Measurements from ENCODE around the gene EGFR. TPM values are rescaled to one million over a fixed set of nuclear protein-coding genes. Genes with fewer than 3 reads are reported as not detected.

EGFR gene
- total RNA-seq, 1 experiment from 2014 or later = 58.2 TPM

- no peak for DNase-seq (ENCODE audit: low read depth)
Observed at GRCh38 chr7:55171157-55171556, 152.3 kb downstream of the EGFR start.

- no peak for DNase-seq (ENCODE audit: low read depth)
Observed at GRCh38 chr7:55172161-55172560, 153.3 kb downstream of the EGFR start.

- no peak for DNase-seq (ENCODE audit: low read depth)
Observed at GRCh38 chr7:55172881-55173609, 154.2 kb downstream of the EGFR start.

GRCh38 chr7:55173671-55174070, 154.9 kb downstream of the EGFR start:
- DNase-seq (ENCODE audit: low read depth) = no peak

DNA sequence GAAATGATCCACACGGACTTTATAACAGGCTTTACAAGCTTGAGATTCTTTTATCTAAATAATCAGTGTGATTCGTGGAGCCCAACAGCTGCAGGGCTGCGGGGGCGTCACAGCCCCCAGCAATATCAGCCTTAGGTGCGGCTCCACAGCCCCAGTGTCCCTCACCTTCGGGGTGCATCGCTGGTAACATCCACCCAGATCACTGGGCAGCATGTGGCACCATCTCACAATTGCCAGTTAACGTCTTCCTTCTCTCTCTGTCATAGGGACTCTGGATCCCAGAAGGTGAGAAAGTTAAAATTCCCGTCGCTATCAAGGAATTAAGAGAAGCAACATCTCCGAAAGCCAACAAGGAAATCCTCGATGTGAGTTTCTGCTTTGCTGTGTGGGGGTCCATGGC, 155.6 kb downstream of the EGFR start:
- DNase-seq (ENCODE audit: low read depth) = no peak

GRCh38 chr7:55174856-55175255, 156.0 kb downstream of the EGFR start:
- no peak for DNase-seq (ENCODE audit: low read depth)

- no peak for DNase-seq (ENCODE audit: low read depth)
Observed at GRCh38 chr7:55177068-55177530, 158.3 kb downstream of the EGFR start.

DNA sequence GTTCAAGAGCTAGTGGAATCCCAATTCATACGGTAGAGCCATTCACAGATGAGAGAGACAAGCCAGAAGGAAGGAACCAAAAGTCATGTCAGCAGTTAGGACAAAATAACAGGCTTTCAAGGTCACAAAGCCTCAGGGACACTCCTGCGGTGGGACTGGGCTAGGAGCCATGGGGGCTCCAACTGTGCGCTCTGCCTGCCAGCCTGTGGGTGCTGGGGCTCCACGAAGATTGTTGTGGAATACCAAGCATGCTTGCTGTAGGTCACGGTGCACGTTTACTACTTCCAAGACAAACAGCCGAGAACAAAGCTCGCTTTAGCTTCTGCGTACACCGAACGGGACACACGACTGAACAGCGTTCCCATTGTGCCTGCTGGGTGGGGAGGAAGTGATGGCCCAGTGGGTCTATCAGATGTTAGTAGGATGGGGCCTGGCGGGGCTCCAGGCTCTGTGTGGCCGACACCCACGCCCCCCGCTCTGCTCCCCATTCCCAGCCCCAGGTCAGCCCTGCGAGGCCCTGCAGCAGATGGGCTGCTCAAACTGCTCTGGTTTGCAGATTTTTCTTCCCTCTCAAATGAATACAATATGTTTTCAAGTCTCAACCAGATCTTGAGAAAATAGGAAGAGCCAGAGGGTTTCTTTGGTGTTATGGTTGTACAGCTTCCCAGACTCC, 158.9 kb downstream of the EGFR start:
- DNase-seq (ENCODE audit: low read depth) = no peak

DNA sequence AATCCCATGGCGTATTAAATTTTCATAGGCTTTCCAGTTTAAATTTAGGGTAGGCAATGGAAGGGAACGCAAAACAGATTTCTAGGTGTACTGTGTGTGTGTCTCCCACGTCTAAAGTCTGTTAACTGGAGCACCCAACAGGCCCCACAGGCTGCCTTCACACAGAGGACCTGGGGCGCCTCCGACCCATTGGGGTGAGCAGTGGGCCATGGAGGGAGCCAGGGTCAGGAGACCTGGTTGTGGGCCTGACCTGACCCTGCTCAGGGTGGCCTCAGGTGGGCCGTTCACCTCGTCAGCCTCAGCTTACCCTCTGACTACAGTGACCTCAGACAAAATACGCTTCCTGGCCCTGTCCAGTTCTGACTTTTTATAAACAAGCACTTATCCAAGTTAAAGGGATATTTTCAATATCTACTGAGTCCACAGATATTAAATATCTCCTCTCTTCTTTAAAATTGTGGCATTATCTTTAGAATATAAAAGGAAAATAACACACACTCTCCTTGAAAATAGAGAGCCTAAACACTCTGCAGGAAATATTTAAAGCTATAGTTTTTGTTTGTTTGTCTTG, 159.6 kb downstream of the EGFR start:
- no peak for DNase-seq (ENCODE audit: low read depth)

DNA sequence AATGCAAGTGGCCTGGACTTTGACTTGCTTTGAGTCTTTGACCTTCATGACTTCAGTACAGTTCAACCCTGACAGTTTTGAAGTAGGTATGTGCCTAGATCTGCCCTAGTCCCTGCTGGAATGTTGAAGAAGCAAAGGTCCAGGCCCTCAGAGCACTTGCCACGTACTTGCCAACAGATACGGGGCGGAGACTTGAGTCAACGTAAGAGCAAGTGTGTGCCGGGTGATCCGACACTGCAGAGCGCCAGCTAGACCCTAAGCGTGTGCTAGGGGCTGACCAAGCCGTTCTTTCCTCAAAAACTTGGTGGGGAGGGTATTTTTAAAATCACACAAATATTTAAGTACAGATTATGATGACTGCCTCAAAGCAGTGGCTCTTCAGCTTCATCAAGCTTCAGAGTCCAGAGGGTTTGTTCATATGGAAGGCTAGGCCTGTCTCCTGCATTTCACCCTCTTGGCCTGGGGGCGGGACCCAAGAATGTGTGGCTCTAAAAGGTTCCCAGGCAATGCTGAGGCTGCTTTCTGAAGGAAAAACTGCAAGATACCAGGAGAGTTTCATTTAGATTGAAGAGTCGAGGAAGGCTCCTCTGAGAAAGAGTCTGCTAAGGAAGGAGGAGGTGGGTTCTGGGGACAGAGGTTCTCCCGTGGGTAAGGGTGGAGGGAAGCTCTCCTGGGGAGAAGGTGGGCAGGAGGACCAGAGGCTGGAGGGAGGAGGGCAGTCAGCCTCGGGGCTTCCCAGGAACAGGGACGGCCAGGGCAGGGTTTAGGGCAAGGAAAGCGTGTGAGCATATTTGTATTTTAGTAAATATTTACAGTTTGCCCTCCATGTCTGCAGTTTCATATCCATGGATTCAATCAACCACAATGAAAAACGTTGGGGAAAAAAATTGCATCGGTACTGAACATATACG, 160.3 kb downstream of the EGFR start:
- DNase-seq (ENCODE audit: low read depth) = no peak

DNA sequence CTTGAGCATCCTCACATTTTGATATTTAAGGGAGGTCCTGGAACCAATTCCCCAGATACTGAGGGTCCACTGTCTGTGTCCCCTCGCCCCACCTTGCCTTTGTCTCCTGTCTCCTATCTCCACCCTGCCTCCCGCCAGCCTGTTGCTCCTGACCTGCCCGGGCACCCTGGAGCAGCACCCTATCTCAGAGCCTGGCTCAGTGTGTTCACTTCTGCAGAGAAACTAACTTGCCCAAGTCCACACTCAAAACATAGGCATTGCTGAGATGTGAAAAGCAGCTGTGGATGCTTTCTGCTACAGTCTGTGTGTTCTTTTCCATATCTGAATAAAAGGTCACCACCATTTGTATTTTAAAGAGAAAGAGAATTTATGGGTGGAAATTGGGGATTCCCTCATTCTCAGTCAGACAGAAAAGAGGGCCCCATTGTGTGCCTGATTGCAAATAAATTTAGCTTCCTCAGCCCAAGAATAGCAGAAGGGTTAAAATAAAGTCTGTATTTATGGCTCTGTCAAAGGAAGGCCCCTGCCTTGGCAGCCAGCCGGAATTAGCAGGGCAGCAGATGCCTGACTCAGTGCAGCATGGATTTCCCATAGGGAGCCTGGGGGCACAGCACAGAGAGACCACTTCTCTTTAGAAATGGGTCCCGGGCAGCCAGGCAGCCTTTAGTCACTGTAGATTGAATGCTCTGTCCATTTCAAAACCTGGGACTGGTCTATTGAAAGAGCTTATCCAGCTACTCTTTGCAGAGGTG, 161.3 kb downstream of the EGFR start:
- DNase-seq (ENCODE audit: low read depth) = no peak

- no peak for DNase-seq (ENCODE audit: low read depth)
Observed at GRCh38 chr7:55180963-55181542, 162.2 kb downstream of the EGFR start.

- no peak for DNase-seq (ENCODE audit: low read depth)
Observed at GRCh38 chr7:55181762-55182161, 162.9 kb downstream of the EGFR start.

GRCh38 chr7:55183897-55184296, 165.1 kb downstream of the EGFR start:
- DNase-seq (ENCODE audit: low read depth) = no peak

- peak; percentile 52 for DNase-seq (ENCODE audit: low read depth)
Observed at GRCh38 chr7:55185321-55185802, 166.5 kb downstream of the EGFR start.

GRCh38 chr7:55185941-55186609, 167.3 kb downstream of the EGFR start:
- DNase-seq (ENCODE audit: low read depth) = peak; percentile 100

GRCh38 chr7:55187701-55188491, 169.1 kb downstream of the EGFR start:
- DNase-seq (ENCODE audit: low read depth) = no peak

GRCh38 chr7:55188590-55189138, 169.8 kb downstream of the EGFR start:
- DNase-seq (ENCODE audit: low read depth) = no peak
